NK-92 (cell line): ENCODE measurements around the gene PHACTR3.

Experiments used
- DNase-seq: peaks from one replicate; lab custom pipeline; 2025; ENCODE audit not compliant: unreplicated experiment; lab: John Stamatoyannopoulos, UW

Gene PHACTR3

GRCh38 chr20:59786801-59787537 lies 182.6 kb downstream of the PHACTR3 start:
- no peak for DNase-seq

GRCh38 chr20:59787538-59787890 lies 183.2 kb downstream of the PHACTR3 start:
- DNase-seq, result no peak

GRCh38 chr20:59788196-59788735 lies 183.9 kb downstream of the PHACTR3 start:
- DNase-seq, result no peak

- DNase-seq, result no peak
Observed at GRCh38 chr20:59788811-59789397, 184.6 kb downstream of the PHACTR3 start.

GRCh38 chr20:59789686-59790085 lies 185.3 kb downstream of the PHACTR3 start:
- DNase-seq, result no peak

GRCh38 chr20:59790346-59790745 lies 186.0 kb downstream of the PHACTR3 start:
- no peak for DNase-seq

- no peak for DNase-seq
Observed at GRCh38 chr20:59792300-59792699, 188.0 kb downstream of the PHACTR3 start.

GRCh38 chr20:59794555-59794954 lies 190.2 kb downstream of the PHACTR3 start:
- DNase-seq, result no peak

GRCh38 chr20:59800309-59800708 lies 196.0 kb downstream of the PHACTR3 start:
- no peak for DNase-seq

- DNase-seq, result no peak
Observed at GRCh38 chr20:59802018-59802417, 197.7 kb downstream of the PHACTR3 start.

GRCh38 chr20:59802471-59803221 lies 198.3 kb downstream of the PHACTR3 start:
- DNase-seq, result no peak

GRCh38 chr20:59804347-59804746 lies 200.0 kb downstream of the PHACTR3 start:
- DNase-seq, result no peak

GRCh38 chr20:59804871-59805665 lies 200.7 kb downstream of the PHACTR3 start:
- DNase-seq, result no peak

GRCh38 chr20:59805786-59806577 lies 201.6 kb downstream of the PHACTR3 start:
- no peak for DNase-seq

GRCh38 chr20:59806578-59806975 lies 202.2 kb downstream of the PHACTR3 start:
- DNase-seq, result no peak

GRCh38 chr20:59807909-59808728 lies 203.8 kb downstream of the PHACTR3 start:
- DNase-seq, result no peak

GRCh38 chr20:59808729-59809381 lies 204.5 kb downstream of the PHACTR3 start:
- no peak for DNase-seq

GRCh38 chr20:59809630-59810448 lies 205.5 kb downstream of the PHACTR3 start:
- no peak for DNase-seq
